GM06990 (cell line): ENCODE measurements around the gene RASA3.
"Not testable (repeated sequence)": the region's sequence is repeated elsewhere in the genome, so short reads cannot be mapped to it uniquely, and the experiment has no call there.

Source experiments
- DNase-seq: peaks from one replicate; pipeline ENCODE4 v3.0.0-alpha.2; 2011; ENCODE audit not compliant: insufficient read length; ENCODE audit errors: extremely low read depth
- H3K27me3 ChIP-seq: replicated peaks from 2 replicates; pipeline ENCODE4 v1.6.0; 2011; ENCODE audit warnings: low read length; ENCODE audit not compliant: control insufficient read depth, insufficient read depth
- H3K36me3 ChIP-seq: 2 replicates; pipeline ENCODE4 v1.5.1; 2011; ENCODE audit warnings: low read length; ENCODE audit not compliant: control insufficient read depth, insufficient read depth
- H3K4me3 ChIP-seq: replicated peaks from 2 replicates; pipeline ENCODE4 v1.5.1; 2011; ENCODE audit warnings: low read depth, mild to moderate bottlenecking, control low read depth, low read length
- TF ChIP-seq, protein P1 (sequence below): IDR thresholded peaks from 2 replicates; pipeline ENCODE4 v1.5.1; 2011; ENCODE audit warnings: low read length, control low read depth, mild to moderate bottlenecking, inconsistent platforms; ENCODE audit not compliant: insufficient read depth, poor library complexity, severe bottlenecking

Gene RASA3

DNA sequence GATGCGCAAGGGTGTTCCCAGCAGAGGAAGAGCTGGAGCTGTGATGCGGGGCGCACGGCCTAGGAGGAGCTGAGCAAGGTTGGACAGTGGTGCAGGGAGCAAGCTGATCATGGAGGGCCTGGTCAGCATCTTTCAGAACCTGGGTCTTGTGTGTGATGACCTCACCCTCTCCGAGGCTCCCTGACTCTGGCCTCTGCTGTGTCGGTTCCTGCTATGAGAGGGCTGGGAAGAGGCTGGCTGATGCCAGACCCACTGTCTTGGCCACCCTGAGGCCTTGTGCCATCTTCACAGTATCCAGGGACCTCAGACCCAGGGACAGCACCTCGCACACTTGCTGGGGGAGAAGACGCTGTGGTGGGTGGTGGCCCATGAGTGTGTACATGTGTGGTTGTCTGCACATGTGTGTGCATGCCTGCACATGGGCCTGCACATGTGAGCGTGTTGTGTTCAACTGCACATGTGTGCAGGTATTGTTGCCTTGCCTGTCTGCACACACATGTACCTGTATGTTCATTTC is 142.0 kb downstream of the RASA3 start:
- H3K27me3 ChIP-seq, result no peaks in the 10 kb centered on the region
- no peak overlapping the region for H3K4me3 ChIP-seq
- DNase-seq, result no peak
- peaks cover 21% of the 10 kb centered on the region for H3K36me3 ChIP-seq
- TF ChIP-seq, protein P1, sequence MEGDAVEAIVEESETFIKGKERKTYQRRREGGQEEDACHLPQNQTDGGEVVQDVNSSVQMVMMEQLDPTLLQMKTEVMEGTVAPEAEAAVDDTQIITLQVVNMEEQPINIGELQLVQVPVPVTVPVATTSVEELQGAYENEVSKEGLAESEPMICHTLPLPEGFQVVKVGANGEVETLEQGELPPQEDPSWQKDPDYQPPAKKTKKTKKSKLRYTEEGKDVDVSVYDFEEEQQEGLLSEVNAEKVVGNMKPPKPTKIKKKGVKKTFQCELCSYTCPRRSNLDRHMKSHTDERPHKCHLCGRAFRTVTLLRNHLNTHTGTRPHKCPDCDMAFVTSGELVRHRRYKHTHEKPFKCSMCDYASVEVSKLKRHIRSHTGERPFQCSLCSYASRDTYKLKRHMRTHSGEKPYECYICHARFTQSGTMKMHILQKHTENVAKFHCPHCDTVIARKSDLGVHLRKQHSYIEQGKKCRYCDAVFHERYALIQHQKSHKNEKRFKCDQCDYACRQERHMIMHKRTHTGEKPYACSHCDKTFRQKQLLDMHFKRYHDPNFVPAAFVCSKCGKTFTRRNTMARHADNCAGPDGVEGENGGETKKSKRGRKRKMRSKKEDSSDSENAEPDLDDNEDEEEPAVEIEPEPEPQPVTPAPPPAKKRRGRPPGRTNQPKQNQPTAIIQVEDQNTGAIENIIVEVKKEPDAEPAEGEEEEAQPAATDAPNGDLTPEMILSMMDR, result no peak

DNA sequence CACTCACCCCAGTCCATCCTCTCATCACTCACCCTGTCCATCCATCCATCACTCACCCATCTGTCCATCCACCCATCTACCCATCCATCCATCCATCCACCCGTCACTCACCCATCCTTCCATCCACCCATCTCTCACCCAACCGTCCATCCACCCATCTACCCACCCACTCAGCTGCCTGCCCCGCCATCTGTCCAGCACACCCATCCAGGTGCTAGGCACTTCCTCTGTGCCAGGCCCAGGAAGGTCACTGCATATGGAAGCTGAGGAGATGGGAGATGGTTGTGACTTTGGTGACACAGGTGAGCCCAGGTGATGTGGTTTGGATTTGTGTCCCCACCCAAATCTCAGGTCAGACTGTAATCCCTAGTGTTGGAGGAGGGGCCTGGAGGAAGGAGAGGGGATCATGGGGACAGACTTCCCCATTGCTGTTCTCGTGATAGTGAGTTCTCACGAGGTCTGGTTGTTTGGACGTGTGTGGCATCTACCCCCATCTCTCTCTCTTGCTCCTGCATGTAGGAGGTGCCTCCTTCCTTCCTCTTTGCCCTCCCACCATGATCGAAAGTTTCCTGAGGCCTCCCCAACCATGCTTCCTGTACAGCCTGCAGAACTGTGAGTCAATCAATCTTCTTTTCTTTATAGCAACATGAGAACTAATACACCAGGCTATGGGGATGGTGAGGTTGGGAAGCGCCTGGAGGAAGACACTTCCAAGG is 142.7 kb downstream of the RASA3 start:
- H3K36me3 ChIP-seq, result peaks cover 18% of the 10 kb centered on the region
- no peak for DNase-seq
- no peak overlapping the region for H3K4me3 ChIP-seq
- TF ChIP-seq, protein P1, result no peak
- H3K27me3 ChIP-seq, result no peaks in the 10 kb centered on the region

DNA sequence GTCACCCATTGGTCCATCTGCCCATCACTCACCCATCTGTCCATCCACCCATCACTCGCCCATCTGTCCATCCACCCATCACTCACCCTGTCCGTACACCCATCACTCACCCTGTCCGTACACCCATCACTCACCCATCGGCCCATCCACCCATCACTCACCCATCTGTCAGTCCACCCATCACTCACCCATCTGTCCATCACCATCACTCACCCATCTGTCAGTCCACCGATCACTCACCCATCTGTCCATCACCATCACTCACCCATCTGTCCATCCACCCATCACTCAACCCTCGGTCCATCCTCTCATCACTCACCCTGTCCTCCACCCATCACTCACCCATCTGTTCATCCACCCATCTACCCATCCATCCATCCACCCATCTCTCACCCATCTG is 143.6 kb downstream of the RASA3 start:
- peaks cover 18% of the 10 kb centered on the region for H3K36me3 ChIP-seq
- not testable (repeated sequence) for H3K27me3 ChIP-seq, DNase-seq, H3K4me3 ChIP-seq

DNA sequence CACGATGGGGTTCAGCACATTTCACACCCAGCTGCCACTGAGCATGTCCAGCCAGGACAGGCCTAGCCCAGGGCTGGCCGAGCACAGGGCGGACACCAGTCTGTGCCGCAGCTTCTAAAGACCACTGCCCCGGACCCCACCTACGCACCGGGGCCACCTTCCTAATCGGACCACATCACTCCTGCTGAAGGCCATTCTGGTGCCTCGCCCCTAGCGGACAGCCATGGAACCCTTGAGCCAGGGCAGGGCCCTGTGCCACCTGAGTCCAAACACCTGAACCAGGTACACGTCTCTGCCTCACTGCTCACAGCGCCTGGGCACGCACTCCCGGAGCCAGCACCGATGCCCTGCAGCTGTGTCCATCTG is 150.1 kb downstream of the RASA3 start:
- peaks cover 30% of the 10 kb centered on the region for H3K36me3 ChIP-seq
- TF ChIP-seq, protein P1, result no peak
- H3K27me3 ChIP-seq, result no peaks in the 10 kb centered on the region
- no peak overlapping the region for H3K4me3 ChIP-seq
- DNase-seq, result no peak

DNA sequence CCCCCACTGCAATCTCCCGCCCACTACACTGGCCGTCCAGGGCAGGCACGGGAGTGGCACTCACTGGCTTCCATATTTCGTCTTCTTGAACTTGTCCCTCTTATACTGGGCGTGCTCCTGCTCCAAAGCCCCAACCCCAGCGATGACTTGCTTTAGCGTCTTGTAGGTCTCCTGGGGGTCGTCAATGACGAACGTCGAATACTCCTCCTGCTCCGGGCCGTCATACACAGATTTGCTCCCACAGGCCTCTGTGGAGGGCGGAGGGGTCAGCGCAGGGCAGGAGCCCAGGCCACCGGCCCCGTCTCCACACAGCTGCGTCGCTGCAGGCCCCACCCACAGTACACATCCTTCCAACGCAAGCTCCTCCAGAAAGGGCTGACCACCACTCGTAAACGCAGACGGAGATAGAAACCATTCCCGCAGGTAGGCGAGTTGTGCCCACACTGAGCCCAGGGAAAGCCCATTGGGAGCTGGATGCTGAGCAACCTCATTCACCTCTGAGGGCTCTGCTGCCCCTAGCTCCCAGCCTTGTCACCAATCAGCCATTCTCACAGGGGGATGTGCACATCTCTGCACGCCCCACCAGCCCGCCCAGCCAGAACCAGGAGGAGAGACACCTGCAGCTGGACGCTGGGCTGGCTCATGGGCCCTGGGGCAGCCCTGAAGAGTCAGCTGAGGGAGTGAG is 150.7 kb downstream of the RASA3 start:
- Histone ChIP-seq H3K27me3 (no peaks in the 10 kb centered on the region), H3K36me3 (peaks cover 32% of the 10 kb centered on the region), H3K4me3 (no peak overlapping the region)
- TF ChIP-seq, protein P1, result no peak
- no peak for DNase-seq

DNA sequence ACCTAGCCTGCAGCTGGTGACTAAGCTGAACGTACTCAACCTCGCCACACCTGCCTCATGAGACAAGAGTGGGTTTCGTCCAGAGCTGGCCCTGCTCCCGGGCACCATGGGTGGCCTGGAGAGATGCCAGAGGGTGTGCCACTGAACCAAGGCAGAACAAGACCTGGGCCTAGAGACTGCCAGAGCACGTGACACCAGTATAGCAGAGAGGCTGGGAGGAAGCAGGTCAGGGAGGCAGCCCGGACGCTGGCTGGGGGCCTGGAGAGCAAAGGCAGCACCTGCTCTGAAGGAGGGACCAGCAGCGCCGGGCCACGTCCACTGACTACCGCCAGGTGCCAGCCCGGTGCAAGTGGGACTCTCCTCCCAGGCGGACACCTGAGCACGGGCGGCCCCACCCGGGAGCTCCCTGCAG is 151.2 kb downstream of the RASA3 start:
- H3K27me3 ChIP-seq, result no peaks in the 10 kb centered on the region
- H3K4me3 ChIP-seq, result no peak overlapping the region
- TF ChIP-seq, protein P1, result no peak
- H3K36me3 ChIP-seq, result peaks cover 33% of the 10 kb centered on the region
- DNase-seq, result no peak
